HG03558 (cell line): ENCODE measurements around the gene UPB1.
"Not testable (repeated sequence)": the region's sequence is repeated elsewhere in the genome, so short reads cannot be mapped to it uniquely, and the experiment has no call there.

ENCODE experiments used
- ATAC-seq: cut with Tn5 transposase; IDR thresholded peaks from one replicate; pipeline ENCODE4 v1.9.1; 2021; ENCODE audit warnings: moderate number of reproducible peaks; ENCODE audit not compliant: unreplicated experiment; ENCODE audit errors: extremely low read depth

The UPB1 gene

DNA sequence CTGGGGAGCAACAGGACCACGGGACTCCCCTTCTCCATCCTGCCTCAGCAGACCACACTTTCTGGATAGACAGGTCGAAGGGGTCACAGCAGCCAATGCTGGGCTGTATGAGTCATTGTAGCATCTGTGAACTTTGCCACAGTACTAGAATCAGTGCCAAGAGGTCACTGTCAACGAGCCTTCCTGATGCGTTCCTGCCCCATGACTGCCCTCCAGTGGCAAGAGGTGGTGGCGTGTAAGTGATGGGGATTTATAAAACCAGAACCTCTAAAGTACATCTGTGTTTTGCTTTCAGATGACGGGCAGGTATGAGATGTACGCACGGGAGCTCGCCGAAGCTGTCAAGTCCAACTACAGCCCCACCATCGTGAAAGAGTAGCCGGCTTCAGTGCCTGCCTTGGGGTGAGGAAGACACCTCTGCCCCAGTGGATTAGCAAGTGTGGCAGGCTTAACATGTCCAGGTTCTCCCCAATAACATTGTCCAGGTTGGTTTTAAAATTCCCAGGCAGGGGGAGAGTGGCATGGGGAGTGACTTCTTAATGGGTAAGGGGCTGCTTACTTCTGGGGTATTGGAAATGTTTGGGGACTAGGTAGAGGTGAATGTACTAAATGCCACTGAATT is 30.4 kb downstream of the UPB1 start:
- no peak for ATAC-seq

DNA sequence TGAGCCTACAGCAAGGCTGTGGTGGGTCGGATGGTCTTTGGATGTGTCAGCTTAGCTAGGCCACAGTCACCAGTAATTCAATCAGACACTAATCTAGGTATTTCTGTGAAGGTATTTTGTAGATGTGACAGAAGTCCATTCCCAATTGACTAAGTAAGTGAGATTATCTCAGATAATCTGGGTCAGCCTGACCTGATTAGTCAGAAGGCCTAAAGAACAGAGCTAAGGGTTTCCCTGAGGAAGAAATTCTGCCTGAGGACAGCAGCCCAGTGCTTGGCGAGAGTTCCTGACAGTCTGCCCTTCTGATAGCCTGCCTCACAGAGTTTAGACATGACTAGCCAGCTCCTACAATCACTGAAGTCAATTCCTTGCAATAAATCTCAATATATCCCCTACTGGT is 31.1 kb downstream of the UPB1 start:
- ATAC-seq, result no peak

DNA sequence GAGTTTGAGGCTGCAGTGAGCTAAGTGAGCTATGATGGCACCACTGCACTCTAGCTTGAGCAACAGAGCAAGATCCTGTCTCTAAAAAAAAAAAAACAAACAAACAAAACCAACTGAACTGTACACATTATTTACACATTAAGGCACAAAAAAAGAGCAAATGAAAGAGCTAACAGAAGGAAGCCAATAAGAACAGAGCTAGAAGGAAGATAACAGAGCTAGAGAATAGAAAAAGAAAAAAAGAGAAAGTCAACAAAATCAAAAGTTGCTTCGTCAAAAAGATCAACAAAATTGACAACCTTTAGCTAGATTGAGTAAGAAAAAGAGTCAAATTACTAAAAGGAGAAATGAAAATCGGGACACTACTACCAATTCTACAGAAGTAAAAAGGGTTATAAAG is 34.8 kb downstream of the UPB1 start:
- ATAC-seq, result no peak

DNA sequence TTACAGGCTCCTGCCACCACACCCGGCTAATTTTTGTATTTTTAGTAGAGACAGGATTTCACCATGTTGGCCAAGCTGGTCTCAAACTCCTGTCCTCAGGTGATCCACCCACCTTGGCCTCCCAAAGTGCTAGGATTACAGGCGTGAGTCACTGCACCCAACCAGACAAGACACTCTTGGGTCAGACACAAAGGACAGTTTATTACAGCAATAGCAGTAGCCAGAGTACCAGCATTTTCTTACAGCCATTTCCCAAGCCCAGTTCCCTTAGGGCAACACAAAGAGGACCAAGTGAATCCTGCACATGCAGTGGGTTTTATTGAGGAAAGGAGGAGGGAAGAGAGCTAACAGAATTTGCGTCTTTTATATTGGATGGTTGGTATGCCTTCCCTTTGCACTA is 35.8 kb downstream of the UPB1 start:
- not testable (repeated sequence) for ATAC-seq

DNA sequence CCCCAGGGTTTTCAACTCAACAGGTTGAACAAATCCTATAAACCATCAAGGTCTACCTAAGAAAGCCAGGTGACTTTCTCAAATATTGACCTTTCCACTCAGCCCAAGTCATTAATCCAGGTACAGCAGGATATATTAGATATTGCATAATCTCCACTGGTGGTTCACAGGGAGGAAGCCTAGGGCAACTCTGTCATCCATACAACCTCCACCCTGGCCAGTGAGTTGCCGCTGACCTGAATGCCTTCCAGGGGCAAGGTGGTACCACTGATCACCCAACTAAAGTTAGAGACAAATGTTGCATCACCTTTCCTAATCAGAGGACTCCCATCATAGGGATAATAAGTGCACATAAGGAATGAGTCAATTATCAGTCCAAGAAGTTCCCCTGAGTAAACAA is 36.9 kb downstream of the UPB1 start:
- no peak for ATAC-seq

DNA sequence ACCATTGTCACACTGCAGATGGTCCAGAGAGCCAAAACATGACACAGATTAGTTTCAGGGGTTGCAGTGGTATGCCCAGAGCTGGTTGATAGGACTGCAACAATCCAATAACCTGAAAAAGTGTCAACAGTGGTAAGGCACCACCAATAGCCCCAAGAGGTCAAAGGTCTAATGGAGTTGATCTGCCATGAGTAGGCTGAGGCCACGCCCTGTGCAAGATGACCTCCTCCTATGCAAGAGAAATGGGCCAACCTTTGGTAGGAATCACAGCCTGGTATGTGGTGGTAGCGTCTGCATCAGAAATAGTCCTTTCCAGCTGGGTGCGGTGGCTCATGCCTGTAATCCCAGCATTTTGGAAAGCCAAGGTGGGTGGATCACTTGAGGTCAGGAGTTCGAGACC is 40.2 kb downstream of the UPB1 start:
- no peak for ATAC-seq

DNA sequence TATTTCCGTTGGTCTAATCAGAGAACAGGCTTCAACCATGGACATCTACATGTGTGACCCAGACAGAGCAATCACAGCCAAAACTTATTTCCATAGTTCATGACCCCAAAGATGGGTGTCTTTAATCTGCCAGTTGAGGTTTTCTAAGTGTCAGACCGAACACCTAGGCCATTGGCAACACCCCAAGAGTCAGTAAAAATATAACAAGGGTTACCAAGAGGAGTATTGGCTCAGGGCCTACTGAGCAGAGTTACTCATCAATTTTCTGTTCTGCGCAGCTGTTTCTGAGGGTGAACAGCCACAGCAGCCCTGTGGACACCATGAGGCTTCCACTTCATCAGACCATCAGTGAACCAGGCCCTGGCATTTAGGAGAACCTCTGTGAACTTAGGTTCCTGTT is 41.0 kb downstream of the UPB1 start:
- ATAC-seq, result no peak

DNA sequence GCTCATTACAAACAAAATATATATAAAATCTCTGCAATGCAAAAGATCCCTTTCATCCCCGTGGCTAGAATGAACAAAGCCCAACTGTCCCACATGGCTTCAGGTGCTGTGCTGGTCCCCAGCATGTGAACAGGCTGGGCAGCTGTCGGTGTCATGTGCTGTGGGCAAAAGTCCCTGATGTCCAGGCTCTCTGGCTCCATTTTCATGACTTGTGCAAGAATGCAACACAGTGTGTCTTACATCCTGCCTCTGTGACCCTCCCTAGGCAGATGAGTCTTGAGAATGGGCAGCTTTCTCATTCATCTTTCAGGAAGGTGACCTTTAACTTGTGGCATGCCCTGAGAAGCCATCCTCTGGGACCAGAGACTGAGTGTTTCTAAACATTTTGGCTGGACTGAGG is 45.3 kb downstream of the UPB1 start:
- ATAC-seq, result no peak

DNA sequence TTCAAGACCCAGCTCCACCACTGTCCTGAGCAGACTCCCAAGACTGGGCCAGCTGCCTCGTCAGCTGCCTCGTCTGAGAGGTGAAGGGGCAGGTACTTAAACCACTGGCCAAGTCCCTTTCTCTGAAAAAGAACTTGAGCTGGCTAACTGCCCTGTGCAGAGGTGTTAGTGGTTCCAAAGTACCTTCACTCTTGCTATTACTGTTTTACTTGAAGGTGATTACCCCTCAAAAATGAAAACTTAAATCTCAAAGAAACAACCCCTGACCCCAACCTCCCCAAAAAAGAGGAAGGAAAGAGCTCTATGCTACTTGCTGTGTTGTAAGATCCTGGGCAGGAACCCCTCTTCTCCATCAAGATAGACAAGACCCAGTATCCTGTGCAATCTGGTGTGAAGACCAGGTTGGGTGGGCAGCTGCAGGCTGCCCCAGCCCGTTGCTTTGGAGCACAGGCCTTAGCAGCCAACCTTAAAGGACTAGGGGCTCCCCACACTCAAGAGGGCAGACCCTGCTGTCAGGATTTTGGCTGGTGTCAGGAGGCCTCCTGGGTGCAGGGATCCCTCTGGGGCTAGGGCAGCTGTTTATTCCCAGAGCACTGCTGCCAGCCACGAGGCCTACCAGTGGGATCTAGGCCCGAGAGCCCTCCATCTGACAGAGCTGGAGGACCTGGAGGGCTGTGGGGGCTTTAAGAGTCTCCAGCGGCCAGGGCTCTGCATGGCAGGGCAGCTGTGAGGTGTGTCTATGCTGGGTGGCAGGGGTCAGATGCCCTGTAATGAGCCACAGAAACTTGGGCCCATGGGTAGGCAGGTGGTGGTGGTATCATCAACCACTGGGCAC is 46.8 kb downstream of the UPB1 start:
- no peak for ATAC-seq

DNA sequence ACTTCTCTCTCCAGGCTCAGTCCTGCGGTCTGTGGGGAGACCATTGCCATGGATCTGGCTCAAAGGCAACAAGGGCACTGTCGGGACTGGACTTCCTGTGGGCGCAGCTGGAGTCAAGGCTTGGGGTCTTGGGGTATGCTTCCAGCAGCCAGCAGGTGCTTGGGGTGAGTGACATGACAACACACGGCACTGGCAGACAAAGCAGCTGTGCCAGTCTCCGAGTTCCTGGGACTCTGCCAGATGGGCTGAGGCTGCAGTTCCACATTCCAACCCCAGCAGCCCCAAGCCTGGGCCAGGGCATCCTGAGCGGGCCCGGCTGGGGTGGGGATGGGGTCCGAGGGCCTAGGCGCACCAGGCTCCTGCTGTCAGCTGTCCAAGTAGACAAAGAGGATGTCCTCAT is 47.5 kb downstream of the UPB1 start:
- no peak for ATAC-seq

DNA sequence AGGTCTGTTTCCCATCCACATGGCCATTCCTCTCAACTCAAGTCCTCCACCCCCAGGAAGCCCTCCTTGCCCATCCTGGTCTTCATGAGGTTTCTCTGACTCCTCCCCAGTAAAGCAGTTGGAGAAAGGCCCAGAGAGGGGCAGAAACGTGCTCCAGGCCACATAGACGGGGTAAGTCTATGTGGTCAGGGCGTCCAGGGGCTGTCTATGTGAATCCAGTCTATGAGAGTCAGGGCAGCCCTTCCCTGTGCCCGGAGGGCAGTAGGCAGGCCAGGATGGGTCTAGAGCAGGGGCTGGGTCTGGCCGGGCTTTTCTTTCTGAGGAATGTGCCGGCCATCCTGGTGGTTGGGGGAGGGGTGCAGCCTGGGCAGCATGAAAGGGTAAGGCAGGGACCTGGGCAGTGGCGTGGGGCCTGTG is 48.1 kb downstream of the UPB1 start:
- ATAC-seq, result no peak

DNA sequence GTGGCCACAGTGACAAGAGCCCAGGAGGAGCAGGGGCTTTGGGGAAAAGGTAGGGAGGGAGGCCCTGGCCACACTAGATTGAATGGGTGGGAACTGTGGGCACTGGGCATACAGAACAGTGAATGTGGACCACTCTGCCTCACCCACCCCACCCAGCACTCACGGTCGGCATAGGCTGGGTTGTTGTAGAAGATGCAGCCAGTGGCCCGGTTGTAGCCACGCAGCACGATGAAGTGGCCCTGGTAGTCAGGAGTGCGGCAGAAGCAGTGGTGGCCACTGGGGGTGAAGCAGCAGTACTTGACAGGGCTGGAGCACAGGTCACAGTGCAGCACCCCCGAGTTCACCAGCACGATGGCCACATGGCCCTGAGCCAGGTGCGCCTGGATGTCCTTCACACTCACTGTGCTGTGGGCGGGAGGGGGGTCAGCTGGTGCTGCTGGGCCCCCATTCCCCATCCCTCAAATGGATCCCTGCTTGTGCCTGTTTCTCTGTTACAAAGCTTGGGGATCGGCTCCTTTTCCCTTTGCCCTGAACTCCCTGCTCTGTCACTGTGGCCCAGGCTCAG is 48.6 kb downstream of the UPB1 start:
- ATAC-seq, result no peak

DNA sequence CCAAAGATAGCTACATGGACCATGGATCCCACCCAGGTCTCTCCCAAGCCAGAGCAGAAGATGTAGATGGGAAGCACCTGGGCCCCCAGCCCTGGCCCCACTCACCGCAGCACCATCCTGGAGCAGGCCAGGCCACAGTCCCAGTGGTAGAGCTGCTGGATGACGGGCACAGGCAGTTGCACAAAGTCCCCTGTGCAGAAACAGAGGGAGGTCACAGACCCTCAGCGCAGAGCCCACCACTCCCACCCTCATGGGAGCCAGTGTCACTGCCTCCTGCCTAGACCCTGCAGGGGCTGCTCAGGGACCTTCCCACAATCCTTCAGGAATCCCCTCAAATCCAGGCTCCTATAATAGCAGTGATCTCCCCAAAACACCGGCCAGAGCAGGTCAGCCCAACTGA is 53.7 kb downstream of the UPB1 start:
- no peak for ATAC-seq

DNA sequence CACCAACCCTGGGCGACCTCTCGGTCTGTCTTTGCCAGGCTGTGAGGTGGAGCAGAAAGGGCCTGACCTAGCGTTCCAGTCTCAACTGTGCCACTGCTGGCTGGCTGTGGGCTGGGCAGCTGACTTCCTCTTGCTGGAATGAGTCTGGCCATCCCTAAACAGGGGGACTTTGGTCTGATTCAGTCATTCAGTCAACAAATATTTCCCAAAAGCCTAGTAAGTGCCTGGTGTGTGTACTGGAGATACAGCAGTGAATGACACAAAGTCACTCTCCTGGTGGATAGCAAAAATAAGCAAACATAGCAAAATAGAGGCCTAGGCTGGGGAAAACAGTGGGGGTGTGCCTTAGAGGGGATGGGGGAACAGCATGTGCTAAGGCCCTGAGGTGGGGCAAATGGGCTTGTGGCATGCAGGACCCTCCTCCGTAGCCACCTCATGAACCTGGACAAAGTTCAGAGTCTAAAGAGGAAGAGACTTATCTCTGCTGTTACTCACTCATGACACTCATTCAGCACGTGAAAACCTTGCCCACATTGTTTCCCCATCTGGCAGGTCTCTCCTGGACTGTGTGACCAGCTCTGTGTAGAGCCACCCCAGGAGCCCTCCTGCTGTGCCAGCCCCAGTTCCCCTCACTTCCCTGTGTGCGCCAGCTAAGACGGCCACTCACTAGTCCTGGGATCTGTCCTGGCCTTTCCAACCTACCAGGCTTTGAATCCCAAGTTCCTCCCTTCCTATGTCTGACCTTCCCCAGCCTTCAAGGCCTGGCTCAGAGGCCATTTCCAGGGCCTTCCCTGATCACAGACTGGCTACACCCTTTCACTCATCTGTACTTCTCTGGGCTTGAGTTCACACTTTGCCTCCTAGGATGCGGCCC is 55.1 kb downstream of the UPB1 start:
- no peak for ATAC-seq

DNA sequence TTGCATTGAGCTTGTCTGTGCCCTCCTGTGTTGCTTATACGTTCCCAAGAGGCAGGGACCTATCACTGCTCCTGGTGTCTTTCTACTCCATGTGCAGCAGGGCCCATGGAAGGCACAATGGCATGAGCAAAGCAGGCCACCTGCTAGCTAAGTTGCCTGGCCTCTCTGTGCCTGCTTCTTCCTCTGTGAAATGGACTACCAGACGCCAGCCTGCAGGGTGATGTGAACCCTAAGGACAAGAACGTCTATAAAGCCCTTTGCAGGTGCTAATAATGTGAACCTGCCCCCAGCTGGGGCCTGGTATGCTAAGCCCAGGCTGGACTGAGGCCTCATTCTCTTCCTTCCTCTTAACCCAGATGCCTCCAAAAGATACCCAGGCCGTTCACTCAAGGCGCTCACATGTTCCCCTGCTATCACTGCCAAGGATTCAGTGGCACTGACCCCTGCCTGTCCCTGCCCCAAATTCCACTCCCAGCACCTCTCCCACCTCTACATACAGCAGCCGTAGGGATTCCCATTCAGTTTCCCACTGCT is 55.8 kb downstream of the UPB1 start:
- no peak for ATAC-seq

DNA sequence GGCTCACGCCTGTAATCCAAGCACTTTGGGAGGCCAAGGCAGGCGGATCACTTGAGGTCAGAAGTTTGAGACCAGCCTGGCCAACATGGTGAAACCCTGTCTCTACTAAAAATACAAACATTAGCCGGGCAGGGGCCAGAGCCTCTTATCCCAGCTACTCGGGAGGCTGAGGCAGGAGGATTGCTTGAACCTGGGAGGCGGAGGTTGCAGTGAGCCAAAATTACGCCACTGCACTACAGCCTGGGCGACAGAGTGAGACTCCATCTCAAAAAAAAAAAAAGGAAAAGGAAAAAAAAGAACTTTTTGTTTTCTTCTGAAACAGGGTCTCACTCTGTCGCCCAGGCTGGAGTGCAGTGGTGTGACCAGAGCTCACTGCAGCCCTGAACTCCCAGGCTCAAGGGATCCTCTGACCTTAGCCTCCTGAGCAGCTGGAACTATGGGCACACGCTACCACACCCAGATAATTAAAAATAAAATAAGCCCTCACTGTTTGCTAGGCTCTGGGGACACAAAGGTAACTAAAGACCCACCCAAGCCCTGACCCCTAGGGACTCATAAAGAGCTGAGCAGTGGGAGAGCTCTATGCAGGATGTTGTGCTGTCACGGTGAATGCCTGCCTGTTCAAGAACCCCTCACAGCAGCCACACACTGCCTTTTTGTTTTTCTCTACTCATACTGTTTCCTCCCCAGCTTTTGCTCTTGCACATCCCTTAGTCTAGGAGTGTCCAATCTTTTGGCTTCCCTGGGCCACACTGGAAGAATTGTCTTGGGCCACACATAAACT is 57.6 kb downstream of the UPB1 start:
- ATAC-seq, result not testable (repeated sequence)

DNA sequence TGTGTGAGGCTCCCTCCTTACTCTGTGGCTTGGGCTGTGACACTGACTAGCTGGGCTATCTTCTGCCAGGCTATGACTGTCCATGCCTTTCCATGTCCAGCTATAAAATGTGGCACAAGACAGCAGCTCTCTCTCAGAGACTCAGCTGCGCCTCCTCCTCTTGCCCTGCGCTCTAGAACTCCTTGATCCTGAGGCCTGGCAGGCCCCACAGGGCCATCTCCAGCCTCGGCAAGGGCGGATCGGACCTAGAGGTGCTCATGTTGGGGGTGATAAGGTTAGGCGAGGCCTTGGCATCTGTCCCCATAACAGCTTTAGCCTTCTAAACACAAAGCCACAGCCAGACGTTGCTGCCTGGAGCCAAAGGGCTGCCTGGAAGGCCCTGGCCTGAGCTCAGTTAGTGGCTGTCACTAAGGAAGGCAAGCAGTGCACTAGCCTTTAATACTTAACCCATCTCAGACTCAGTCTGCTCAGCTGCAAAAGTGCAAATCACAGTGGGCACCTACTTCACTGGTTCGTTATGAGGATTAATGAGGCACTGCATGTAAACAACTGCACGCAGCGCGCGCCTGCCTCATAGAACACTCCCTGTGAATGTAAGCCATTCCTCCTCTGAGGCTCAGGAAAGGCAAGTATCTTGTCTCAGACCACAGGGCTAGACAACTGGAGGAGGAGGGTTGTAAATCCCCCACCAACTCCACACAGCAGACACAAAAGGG is 58.6 kb downstream of the UPB1 start:
- no peak for ATAC-seq

DNA sequence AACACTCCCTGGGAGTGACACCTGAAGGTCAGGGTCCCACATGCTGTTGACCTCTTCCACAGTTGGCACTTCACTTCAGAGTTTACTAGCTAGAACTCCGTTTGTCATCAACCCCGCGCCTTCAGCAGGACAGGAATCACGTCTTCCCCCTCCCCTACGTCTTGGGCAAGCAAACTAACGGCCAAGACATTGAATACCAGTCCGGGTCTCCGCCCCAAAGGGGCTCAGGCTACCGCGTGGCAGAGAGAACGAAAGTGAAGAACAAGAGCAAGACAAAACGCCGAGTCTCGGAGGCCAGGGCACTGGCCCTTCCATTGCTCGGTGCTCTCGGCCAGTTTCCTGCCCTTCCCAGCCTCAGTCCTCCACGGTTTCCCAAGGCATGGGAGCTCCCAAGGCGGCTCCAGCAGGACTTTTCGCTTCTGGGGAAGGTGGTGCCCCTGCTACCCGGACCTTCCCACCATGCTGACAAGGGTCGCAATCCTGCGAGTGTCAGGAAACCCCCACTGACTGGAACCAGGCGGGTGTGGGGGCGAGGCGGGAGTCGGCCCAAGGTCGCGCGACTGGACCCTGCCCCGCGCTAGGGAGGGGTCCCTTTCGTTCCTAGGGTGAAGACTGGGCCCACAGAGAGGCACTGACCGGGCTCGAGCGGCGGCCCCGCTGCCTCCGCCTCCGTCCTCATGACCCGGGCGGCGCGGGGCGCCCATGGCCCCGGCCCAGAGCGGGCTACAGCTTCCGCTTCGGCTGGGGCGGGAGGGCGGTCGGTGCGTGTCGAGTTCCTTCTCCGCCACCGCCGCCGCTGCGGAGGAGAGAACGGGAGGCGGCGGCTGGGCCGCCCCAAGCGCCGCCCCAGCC is 59.4 kb downstream of the UPB1 start, which contains the start of gene GUCD1:
TSS of gene GUCD1 (minus strand) at position 826 of the 852 bp plus-strand sequence. CDS start at position 679, 147 bp downstream.
- ATAC-seq, result no peak
